Endothelial cell of umbilical vein (primary cell): ENCODE data around the gene NEK4. TPM values are rescaled to one million over a fixed set of nuclear protein-coding genes. Genes with fewer than 3 reads are reported as not detected.

Source experiments
- BruUV-seq: library from RNA; stranded (reverse); fragments of 400-500 nt; replicated peaks from 2 replicates; lab custom pipeline; 2021; lab: Mats Ljungman, UMichigan
- CTCF ChIA-PET: fragments of 300-600, 350-600 bp; sonication (Branson Sonifier 250); formaldehyde crosslinking; loops from one replicate; lab custom pipeline; 2021; ENCODE audit warnings: antibody characterized with exemption, inconsistent platforms; lab: Charles Lee
- POLR2A ChIA-PET: fragments of 300-600, 350-600 bp; sonication (Branson Sonifier 250); formaldehyde crosslinking; loops from one replicate; lab custom pipeline; 2021; ENCODE audit warnings: antibody characterized with exemption, inconsistent platforms; lab: Charles Lee
- DNase-seq: peaks from one replicate; pipeline ENCODE4 v3.0.0-alpha.2; 2011; ENCODE audit warnings: low read depth, low spot score
- FAIRE-seq: peaks from 2 replicates; lab custom pipeline; 2011; peaks lifted over from hg19 to GRCh38; lab: Jason Lieb, UNC
- H2AFZ ChIP-seq: 2 replicates; pipeline ENCODE4 v1.6.0; 2012; ENCODE audit warnings: low read depth, low read length, control low read depth, inconsistent platforms
- H3K27ac ChIP-seq: 2 replicates; pipeline ENCODE4 v1.5.1; 2011; ENCODE audit warnings: low read depth, mild to moderate bottlenecking, control low read depth, low read length, moderate library complexity; ENCODE audit not compliant: insufficient read depth
- H3K27me3 ChIP-seq, 2 experiments: 2 replicates each; pipeline versions ENCODE4 v1.6.0 to v1.6.1; 2011; ENCODE audit warnings: low read length in 2 of 2, mixed read lengths in 1 of 2; ENCODE audit not compliant: control insufficient read depth in 2 of 2, insufficient read depth in 2 of 2
- H3K36me3 ChIP-seq, 2 experiments: 2 replicates in 1 of 2; 3 replicates in 1 of 2; pipeline ENCODE4 v1.5.1; 2011; ENCODE audit warnings: low read length in 2 of 2, mild to moderate bottlenecking in 1 of 2, moderate library complexity in 1 of 2; ENCODE audit not compliant: control insufficient read depth in 2 of 2, insufficient read depth in 2 of 2; ENCODE audit errors: extremely low read depth in 1 of 2
- H3K4me1 ChIP-seq: 3 replicates; pipeline ENCODE4 v1.5.1; 2011; ENCODE audit warnings: mild to moderate bottlenecking, low read length; ENCODE audit not compliant: control insufficient read depth, insufficient read depth; ENCODE audit errors: extremely low read depth
- H3K4me2 ChIP-seq: 2 replicates; pipeline ENCODE4 v1.6.1; 2011; ENCODE audit warnings: low read length, control low read depth, mixed read lengths; ENCODE audit not compliant: insufficient read depth
- H3K4me3 ChIP-seq, 3 experiments: fragments of 200-600 bp in 1 of 3; sonication (generic), shearing (Covaris generic) in 1 of 3; replicated peaks in 1 of 3; 2 replicates each; pipeline ENCODE4 v1.5.1; 2011 to 2016; ENCODE audit warnings: control low read depth in 3 of 3, low read length in 3 of 3, mild to moderate bottlenecking in 2 of 3, inconsistent platforms in 1 of 3, low read depth in 1 of 3, moderate library complexity in 1 of 3; ENCODE audit not compliant: insufficient read depth in 1 of 3
- H3K79me2 ChIP-seq: 2 replicates; pipeline ENCODE4 v1.6.0; 2012; ENCODE audit warnings: low read length, inconsistent platforms; ENCODE audit not compliant: control insufficient read depth, insufficient read depth
- H3K9ac ChIP-seq: replicated peaks from 2 replicates; pipeline ENCODE3; 2011; ENCODE audit warnings: low read length, control low read depth; ENCODE audit not compliant: insufficient read depth; ENCODE audit errors: extremely low read depth
- H3K9me1 ChIP-seq: replicated peaks from 3 replicates; pipeline ENCODE4 v1.6.0; 2011; ENCODE audit warnings: mild to moderate bottlenecking, low read length; ENCODE audit not compliant: control insufficient read depth, insufficient read depth; ENCODE audit errors: extremely low read depth
- H3K9me3 ChIP-seq: replicated peaks from 2 replicates; pipeline ENCODE4 v1.5.1; 2012; ENCODE audit warnings: low read length, inconsistent platforms; ENCODE audit not compliant: control insufficient read depth, insufficient read depth
- H4K20me1 ChIP-seq: replicated peaks from 2 replicates; pipeline ENCODE3; 2011; ENCODE audit warnings: mild to moderate bottlenecking, low read length; ENCODE audit not compliant: control insufficient read depth, insufficient read depth; ENCODE audit errors: extremely low read depth
- EZH2 ChIP-seq: IDR thresholded peaks from 2 replicates; pipeline ENCODE4 v1.6.1; 2012; ENCODE audit warnings: borderline replicate concordance, low read depth, mild to moderate bottlenecking, moderate library complexity, low read length, inconsistent platforms; ENCODE audit not compliant: severe bottlenecking
- FOS ChIP-seq: IDR thresholded peaks from 2 replicates; pipeline ENCODE4 v1.6.1; 2011; ENCODE audit warnings: mild to moderate bottlenecking, low read length, moderate library complexity, borderline replicate concordance; ENCODE audit not compliant: insufficient read depth
- GATA2 ChIP-seq: IDR thresholded peaks from 2 replicates; pipeline ENCODE4 v1.7.0; 2011; ENCODE audit warnings: low read depth, mild to moderate bottlenecking, moderate library complexity, mixed read lengths, low read length; ENCODE audit not compliant: insufficient read length, insufficient read depth
- JUN ChIP-seq: IDR thresholded peaks from 2 replicates; pipeline ENCODE4 v1.6.1; 2011; ENCODE audit warnings: borderline replicate concordance, low read depth; ENCODE audit not compliant: insufficient read length, insufficient read depth
- MYC ChIP-seq: IDR thresholded peaks from one replicate; pipeline ENCODE4 v1.6.1; 2011; ENCODE audit warnings: mild to moderate bottlenecking, low read depth, low read length
- POLR2A ChIP-seq: IDR thresholded peaks from 2 replicates; pipeline ENCODE4 v1.6.1; 2012; ENCODE audit warnings: low read depth, mild to moderate bottlenecking, control low read depth, low read length
- POLR2AphosphoS5 ChIP-seq: IDR thresholded peaks from 2 replicates; pipeline ENCODE4 v1.6.1; 2012; ENCODE audit warnings: low read depth, mild to moderate bottlenecking, control low read depth, low read length, moderate library complexity; ENCODE audit not compliant: insufficient read depth
- dilution Hi-C: fragments of 300-500 bp; cut with MboI; formaldehyde crosslinking; loops from one replicate; pipeline ENCODE4 v1.15.0; 2019; ENCODE audit warnings: low sequenced_read_pairs; ENCODE audit not compliant: extremely low pct_ligation_motif_present
- intact Hi-C: fragments of 100-400 bp; cut with micrococcal nuclease; formaldehyde crosslinking; loops from one replicate; pipeline ENCODE4 v1.10.0; 2022
- polyA plus RNA-seq, 4 experiments: library from polyadenylated mRNA; depleted of rRNA in 3 of 4; stranded (reverse) in 3 of 4; unstranded in 1 of 4; fragments of >200 nt; gene quantifications; 2 replicates each; pipeline versions ENCODE4 v1.2.1 to v1.2.3, GENCODE V29; 2011 to 2012; ENCODE audit warnings: missing spikeins in 1 of 4
- total RNA-seq: library from RNA; stranded (reverse); gene quantifications from 2 replicates; pipeline ENCODE4 v1.2.3, GENCODE V29; 2021
- TF ChIP-seq, protein P1 (sequence below): IDR thresholded peaks from 2 replicates; pipeline ENCODE4 v1.6.1; 2011; ENCODE audit not compliant: insufficient read depth, insufficient read length
- TF ChIP-seq, protein P2 (sequence below), 2 donors: IDR thresholded peaks; 1 replicate in 1 of 2; 2 replicates in 1 of 2; pipeline ENCODE4 v1.5.1; 2011; ENCODE audit warnings: low read length in 2 of 2, mild to moderate bottlenecking in 2 of 2, moderate library complexity in 2 of 2, control low read depth in 1 of 2, inconsistent platforms in 1 of 2, low read depth in 1 of 2; ENCODE audit not compliant: insufficient read depth in 1 of 2; ENCODE audit errors: extremely low read depth in 1 of 2

Gene NEK4
- total and polyA plus RNA-seq, 2 donors (not counting 3 experiments of a cell fraction or from before 2014, with no cell fraction given) = 4.4 to 20.8 TPM

GRCh38 chr3:52743152-52743551 lies 27.6 kb downstream of the NEK4 start:
- Histone ChIP-seq H3K27me3 (no peaks in the 10 kb centered on the region), H2AFZ (no peak overlapping the region), H3K4me3 (no peak overlapping the region), H3K27ac (no peak overlapping the region), H3K9ac (no peak overlapping the region), H3K4me2 (no peak overlapping the region), H4K20me1 (no peaks in the 10 kb centered on the region), H3K79me2 (no peaks in the 10 kb centered on the region), H3K4me1 (no peaks in the 10 kb centered on the region), H3K36me3 (peaks cover 9 to 20% of the 10 kb centered on the region in 2 experiments), H3K9me1 (no peaks in the 10 kb centered on the region), H3K9me3 (no peaks in the 10 kb centered on the region)
- CTCF ChIA-PET = interaction anchor here (0.6 to 2.6 kb wide), 9 partner anchors 10 to 244 kb away, joined by 3 to 15 read pairs (median 4); no protein-coding TSS in a partner anchor
- dilution Hi-C loops = no loop called here
- no peak for DNase-seq
- POLR2A ChIA-PET = interaction anchor here (0.5 kb wide), 1 partner anchor 13 kb away, joined by 5 read pairs; no protein-coding TSS in a partner anchor
- no peak for TF ChIP-seq EZH2
- no peak for TF ChIP-seq POLR2AphosphoS5
- no peak for TF ChIP-seq GATA2
- no peak for TF ChIP-seq POLR2A
- no peak for TF ChIP-seq JUN
- TF ChIP-seq, protein P1, sequence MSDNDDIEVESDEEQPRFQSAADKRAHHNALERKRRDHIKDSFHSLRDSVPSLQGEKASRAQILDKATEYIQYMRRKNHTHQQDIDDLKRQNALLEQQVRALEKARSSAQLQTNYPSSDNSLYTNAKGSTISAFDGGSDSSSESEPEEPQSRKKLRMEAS = no peak
- TF ChIP-seq, protein P2, sequence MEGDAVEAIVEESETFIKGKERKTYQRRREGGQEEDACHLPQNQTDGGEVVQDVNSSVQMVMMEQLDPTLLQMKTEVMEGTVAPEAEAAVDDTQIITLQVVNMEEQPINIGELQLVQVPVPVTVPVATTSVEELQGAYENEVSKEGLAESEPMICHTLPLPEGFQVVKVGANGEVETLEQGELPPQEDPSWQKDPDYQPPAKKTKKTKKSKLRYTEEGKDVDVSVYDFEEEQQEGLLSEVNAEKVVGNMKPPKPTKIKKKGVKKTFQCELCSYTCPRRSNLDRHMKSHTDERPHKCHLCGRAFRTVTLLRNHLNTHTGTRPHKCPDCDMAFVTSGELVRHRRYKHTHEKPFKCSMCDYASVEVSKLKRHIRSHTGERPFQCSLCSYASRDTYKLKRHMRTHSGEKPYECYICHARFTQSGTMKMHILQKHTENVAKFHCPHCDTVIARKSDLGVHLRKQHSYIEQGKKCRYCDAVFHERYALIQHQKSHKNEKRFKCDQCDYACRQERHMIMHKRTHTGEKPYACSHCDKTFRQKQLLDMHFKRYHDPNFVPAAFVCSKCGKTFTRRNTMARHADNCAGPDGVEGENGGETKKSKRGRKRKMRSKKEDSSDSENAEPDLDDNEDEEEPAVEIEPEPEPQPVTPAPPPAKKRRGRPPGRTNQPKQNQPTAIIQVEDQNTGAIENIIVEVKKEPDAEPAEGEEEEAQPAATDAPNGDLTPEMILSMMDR (IDR thresholded peaks at IDR 0.05; ENCODE audit: extremely low read depth in 1 of 2, insufficient read depth in 1 of 2, low read depth in 1 of 2, low read length in 2 of 2) = no peak
- TF ChIP-seq FOS = no peak
- TF ChIP-seq MYC = no peak
- intact Hi-C loops = loop anchor here (2.0 to 5.0 kb wide), 2 partner anchors 192 to 244 kb away; no protein-coding TSS in a partner anchor
- no TSS peak for BruUV-seq
- no peak for FAIRE-seq
